A172 (cell line): ENCODE results near the gene SLC16A8. TPM values are rescaled to one million over a fixed set of nuclear protein-coding genes. Genes with fewer than 3 reads are reported as not detected.

ENCODE experiments used
- DNase-seq: peaks from one replicate; pipeline ENCODE4 v3.0.0-alpha.2; 2015; ENCODE audit warnings: low spot score
- total RNA-seq: library from RNA; depleted of rRNA; stranded (reverse); fragments of >200 nt; shearing (Covaris generic); gene quantifications from 2 replicates; pipeline ENCODE4 v1.2.3, GENCODE V29; 2014; rRNA removed

SLC16A8 gene
- total RNA-seq, 1 experiment from 2014 or later, result not detected

GRCh38 chr22:38031491-38031890 lies 52.5 kb downstream of the SLC16A8 start:
- no peak for DNase-seq

- no peak for DNase-seq
Measured at GRCh38 chr22:38030311-38031133, 53.5 kb downstream of the SLC16A8 start.

- no peak for DNase-seq
Measured at GRCh38 chr22:38029901-38030300, 54.1 kb downstream of the SLC16A8 start.

- no peak for DNase-seq
Measured at GRCh38 chr22:38029370-38029769, 54.6 kb downstream of the SLC16A8 start.

DNA sequence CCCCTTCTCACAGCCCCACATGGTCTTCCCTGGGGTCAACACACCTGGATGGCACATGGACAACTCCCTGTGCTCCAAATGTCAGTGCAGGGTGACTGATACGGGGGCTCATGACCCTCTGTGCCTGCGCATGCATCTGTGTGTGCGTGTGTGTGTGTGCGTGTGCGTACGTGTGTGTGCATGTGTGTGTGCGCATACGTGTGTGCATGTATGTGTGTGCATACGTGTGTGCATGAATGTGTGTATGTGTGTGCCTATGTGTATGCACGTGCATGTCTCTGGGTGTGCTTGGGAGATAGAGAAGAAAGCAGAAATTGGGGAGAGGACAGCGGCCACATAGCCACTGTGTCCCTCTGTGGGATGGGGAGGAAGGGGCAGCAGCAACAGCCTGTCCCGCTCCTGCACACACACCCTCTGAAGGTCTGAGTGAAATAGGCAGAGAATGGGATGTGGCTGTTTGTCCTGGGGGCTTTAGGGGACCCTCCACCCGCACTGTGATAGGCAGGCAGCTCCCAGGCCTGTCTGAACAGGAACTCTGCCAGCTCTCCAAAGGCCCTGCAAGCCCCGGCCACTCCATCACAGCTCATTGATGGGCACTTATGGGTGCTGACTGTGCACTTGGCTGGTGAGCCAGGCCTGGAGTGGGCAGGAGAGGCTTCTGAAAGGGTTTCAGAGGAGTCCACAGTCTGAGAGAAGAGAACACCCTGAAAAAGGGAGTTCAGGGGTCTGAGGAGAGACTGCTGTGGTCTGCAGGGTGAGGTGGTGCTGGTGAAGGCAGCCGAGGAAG lies 55.4 kb downstream of the SLC16A8 start:
- no peak for DNase-seq

Other genes with a start within 250 kb of the SLC16A8 start
- gene ANKRD54, start 239.8 kb downstream of the SLC16A8 start, total RNA-seq, result 22.4 and 30.5 TPM in 2 replicates
- 161 and 170 TPM in 2 replicates for gene EIF3L, start 234.8 kb downstream of the SLC16A8 start, total RNA-seq
- 40.3 and 45.6 TPM in 2 replicates for gene MICALL1, start 177.9 kb downstream of the SLC16A8 start, total RNA-seq
- gene C22orf23, start 130.6 kb downstream of the SLC16A8 start, total RNA-seq, result 0.10 TPM in 1 of 2 replicates, not detected in the other
- gene POLR2F, start 130.5 kb downstream of the SLC16A8 start, total RNA-seq, result 53.1 and 68.1 TPM in 2 replicates
- gene SOX10, start 99.6 kb downstream of the SLC16A8 start, total RNA-seq, result not detected in 2 replicates
- 6.5 and 10.7 TPM in 2 replicates for gene PICK1, start 26.8 kb downstream of the SLC16A8 start, total RNA-seq
- gene BAIAP2L2, start 26.5 kb upstream of the SLC16A8 start, total RNA-seq, result not detected in 2 replicates
- gene PLA2G6, start 97.6 kb upstream of the SLC16A8 start, total RNA-seq, result 6.2 and 10.1 TPM in 2 replicates
- 4.7 and 9.9 TPM in 2 replicates for gene MAFF, start 117.8 kb upstream of the SLC16A8 start, total RNA-seq
- 21.5 and 33.8 TPM in 2 replicates for gene TMEM184B, start 188.8 kb upstream of the SLC16A8 start, total RNA-seq
- gene CSNK1E, start 233.2 kb upstream of the SLC16A8 start, total RNA-seq, result 61.3 and 67.5 TPM in 2 replicates